Gastrocnemius medialis (tissue), 4 donors: ENCODE measurements around the gene PARP8.

ENCODE experiments used
- POLR2A ChIP-seq, 2 donors: fragments of 450-650 bp; IDR thresholded peaks; one replicate each; pipeline ENCODE4 v1.6.1; 2017; ENCODE audit warnings: antibody characterized with exemption in 2 of 2, mild to moderate bottlenecking in 2 of 2, moderate library complexity in 2 of 2
- TF ChIP-seq, protein P1 (sequence below), 5 experiments: fragments of 450-650 bp in 3 of 5; fragments of 200-600 bp in 2 of 5; sonication (generic) in 2 of 5; IDR thresholded peaks in 4 of 5; conservative IDR thresholded peaks in 1 of 5; 1 replicate in 4 of 5; 2 replicates in 1 of 5; pipeline ENCODE4 v1.5.1; 2016 to 2019; ENCODE audit warnings: antibody characterized with exemption in 5 of 5, mild to moderate bottlenecking in 3 of 5, moderate library complexity in 3 of 5

DNA sequence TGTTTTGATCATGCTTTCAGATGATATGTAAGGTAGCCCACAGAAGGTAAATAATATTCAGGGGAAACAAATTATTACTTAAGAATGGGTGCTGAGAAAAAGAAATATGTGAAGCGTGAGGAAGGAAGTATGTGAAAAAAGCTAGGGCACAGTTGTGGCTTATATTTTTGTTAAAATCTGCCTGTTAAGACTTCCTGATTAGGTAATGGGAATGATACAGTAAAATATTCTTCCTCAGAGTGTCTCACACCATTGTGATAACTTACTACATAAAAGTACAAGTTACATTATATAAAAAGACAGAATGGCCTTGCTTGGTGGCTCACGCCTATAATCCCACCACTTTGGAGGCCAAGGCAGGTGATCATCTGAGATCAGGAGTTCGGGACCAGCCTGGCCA lies 18.7 kb upstream of the PARP8 start:
- TF ChIP-seq, protein P1, sequence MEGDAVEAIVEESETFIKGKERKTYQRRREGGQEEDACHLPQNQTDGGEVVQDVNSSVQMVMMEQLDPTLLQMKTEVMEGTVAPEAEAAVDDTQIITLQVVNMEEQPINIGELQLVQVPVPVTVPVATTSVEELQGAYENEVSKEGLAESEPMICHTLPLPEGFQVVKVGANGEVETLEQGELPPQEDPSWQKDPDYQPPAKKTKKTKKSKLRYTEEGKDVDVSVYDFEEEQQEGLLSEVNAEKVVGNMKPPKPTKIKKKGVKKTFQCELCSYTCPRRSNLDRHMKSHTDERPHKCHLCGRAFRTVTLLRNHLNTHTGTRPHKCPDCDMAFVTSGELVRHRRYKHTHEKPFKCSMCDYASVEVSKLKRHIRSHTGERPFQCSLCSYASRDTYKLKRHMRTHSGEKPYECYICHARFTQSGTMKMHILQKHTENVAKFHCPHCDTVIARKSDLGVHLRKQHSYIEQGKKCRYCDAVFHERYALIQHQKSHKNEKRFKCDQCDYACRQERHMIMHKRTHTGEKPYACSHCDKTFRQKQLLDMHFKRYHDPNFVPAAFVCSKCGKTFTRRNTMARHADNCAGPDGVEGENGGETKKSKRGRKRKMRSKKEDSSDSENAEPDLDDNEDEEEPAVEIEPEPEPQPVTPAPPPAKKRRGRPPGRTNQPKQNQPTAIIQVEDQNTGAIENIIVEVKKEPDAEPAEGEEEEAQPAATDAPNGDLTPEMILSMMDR (IDR thresholded peaks at IDR 0.05 in 4 of 5, conservative IDR thresholded peaks at IDR 0.05 in 1 of 5): no peak
- no peak for TF ChIP-seq POLR2A (IDR thresholded peaks at IDR 0.05)
